ENCODE measurements around the gene GALNT6. TPM values are rescaled to one million over a fixed set of nuclear protein-coding genes. Genes with fewer than 3 reads are reported as not detected.

The GALNT6 gene
- polyA plus RNA-seq, 2 of the 4 experiments (the other 2 are of a cell fraction) = 3.6 to 4.3 TPM

DNA sequence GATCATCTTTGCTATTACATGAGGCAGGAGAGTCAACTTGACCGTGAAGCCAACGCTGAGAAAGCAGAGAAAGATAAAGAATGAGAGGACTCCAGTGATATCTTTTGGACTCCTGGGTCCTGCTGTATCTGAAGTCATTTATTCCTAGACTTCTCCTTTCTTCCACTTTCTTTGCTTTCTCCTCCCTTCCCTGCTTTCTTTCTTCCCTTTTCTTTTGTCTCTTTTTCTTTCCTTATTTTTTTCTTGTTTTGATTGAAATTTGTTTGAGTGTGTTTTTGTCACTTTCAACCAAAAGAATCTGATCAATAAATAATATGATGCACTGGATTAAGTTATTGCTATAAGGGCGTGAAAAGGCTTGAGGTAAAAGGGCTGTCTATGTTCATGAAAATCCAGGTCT is 13.4 kb upstream of the GALNT6 start:
- DNase-seq (ENCODE audit: low read depth in 1 of 2, low spot score in 1 of 2) (no peak), ATAC-seq (no peak), FAIRE-seq (no peak)
- Histone ChIP-seq H3K27ac (no peak overlapping the region), H3K4me3 (no peak overlapping the region), H3K4me2 (no peak overlapping the region), H3K9me3 (no peaks in the 10 kb centered on the region), H3K4me1 (no peaks in the 10 kb centered on the region)
- POLR2A ChIA-PET = no interaction called here
- CTCF ChIA-PET = interaction anchor here (0.6 to 2.7 kb wide), 2 partner anchors 17 to 42 kb away, joined by 3 to 7 read pairs; no protein-coding TSS in a partner anchor
- TF ChIP-seq, protein P1, sequence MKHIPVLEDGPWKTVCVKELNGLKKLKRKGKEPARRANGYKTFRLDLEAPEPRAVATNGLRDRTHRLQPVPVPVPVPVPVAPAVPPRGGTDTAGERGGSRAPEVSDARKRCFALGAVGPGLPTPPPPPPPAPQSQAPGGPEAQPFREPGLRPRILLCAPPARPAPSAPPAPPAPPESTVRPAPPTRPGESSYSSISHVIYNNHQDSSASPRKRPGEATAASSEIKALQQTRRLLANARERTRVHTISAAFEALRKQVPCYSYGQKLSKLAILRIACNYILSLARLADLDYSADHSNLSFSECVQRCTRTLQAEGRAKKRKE (CRISPR knock-in tag; IDR thresholded peaks at IDR 0.05; ENCODE audit: low read depth) = no peak
- TF ChIP-seq POLR2A (IDR thresholded peaks at IDR 0.05; ENCODE audit: low read length) = no peak
- no peak for TF ChIP-seq CEBPB (IDR thresholded peaks at IDR 0.05)
- TF ChIP-seq RNF2 (IDR thresholded peaks at IDR 0.05; ENCODE audit: borderline replicate concordance, low read depth) = no peak
- TF ChIP-seq RARB (CRISPR knock-in tag; IDR thresholded peaks at IDR 0.05) = no peak
- 78% methylated on average over 3 of the region's 3 CpGs for WGBS (ENCODE audit: missing lambda C conversion rate)

DNA sequence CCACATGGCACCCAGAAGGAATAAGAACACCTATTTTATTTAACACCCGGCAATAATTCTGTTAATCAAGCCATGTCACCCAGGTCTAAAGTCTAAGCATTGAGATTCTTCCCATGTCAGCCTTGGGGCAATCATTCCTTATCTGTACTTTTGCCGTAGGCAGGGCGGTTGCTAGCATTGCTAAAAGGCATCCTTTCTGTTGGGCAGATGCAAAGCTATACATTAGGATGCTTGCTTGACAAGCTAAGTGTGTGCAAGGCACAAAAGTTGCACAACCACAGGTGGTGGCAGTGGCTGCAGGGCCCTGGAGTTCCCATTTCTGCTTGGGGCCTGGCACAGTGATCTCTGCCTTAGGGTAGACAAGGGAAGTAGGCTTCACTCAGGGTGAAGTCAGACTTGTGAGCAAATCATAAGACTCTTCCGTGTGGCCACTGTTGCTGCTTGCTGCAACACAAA is 12.5 kb upstream of the GALNT6 start:
- Histone ChIP-seq H3K9me3 (no peaks in the 10 kb centered on the region), H3K27ac (no peak overlapping the region), H3K4me1 (no peaks in the 10 kb centered on the region), H3K4me2 (no peak overlapping the region), H3K4me3 (no peak overlapping the region)
- no peak for ATAC-seq
- TF ChIP-seq POLR2A (IDR thresholded peaks at IDR 0.05; ENCODE audit: low read length) (no peak), RARB (CRISPR knock-in tag; IDR thresholded peaks at IDR 0.05) (no peak), KDM1A (IDR thresholded peaks at IDR 0.05; ENCODE audit: low read depth) (no peak), TFCP2L1 (CRISPR knock-in tag; IDR thresholded peaks at IDR 0.05) (no peak), TP53 (CRISPR knock-in tag; IDR thresholded peaks at IDR 0.05) (no peak), EHMT2 (IDR thresholded peaks at IDR 0.05; ENCODE audit: low read depth) (no peak), SREBF2 (IDR thresholded peaks at IDR 0.05) (no peak), ESRRA (IDR thresholded peaks at IDR 0.05; ENCODE audit: borderline replicate concordance, low read length) (no peak), ZC3H11A (IDR thresholded peaks at IDR 0.05) (no peak), JUNB (IDR thresholded peaks at IDR 0.05) (no peak), EP300 (IDR thresholded peaks at IDR 0.05) (no peak), POLR2AphosphoS2 (conservative IDR thresholded peaks at IDR 0.05; ENCODE audit: low read length) (no peak)
- TF ChIP-seq, protein P2, sequence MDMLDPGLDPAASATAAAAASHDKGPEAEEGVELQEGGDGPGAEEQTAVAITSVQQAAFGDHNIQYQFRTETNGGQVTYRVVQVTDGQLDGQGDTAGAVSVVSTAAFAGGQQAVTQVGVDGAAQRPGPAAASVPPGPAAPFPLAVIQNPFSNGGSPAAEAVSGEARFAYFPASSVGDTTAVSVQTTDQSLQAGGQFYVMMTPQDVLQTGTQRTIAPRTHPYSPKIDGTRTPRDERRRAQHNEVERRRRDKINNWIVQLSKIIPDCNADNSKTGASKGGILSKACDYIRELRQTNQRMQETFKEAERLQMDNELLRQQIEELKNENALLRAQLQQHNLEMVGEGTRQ (IDR thresholded peaks at IDR 0.05) = no peak
- TF ChIP-seq, protein P3, sequence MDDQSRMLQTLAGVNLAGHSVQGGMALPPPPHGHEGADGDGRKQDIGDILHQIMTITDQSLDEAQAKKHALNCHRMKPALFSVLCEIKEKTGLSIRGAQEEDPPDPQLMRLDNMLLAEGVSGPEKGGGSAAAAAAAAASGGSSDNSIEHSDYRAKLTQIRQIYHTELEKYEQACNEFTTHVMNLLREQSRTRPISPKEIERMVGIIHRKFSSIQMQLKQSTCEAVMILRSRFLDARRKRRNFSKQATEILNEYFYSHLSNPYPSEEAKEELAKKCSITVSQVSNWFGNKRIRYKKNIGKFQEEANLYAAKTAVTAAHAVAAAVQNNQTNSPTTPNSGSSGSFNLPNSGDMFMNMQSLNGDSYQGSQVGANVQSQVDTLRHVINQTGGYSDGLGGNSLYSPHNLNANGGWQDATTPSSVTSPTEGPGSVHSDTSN (IDR thresholded peaks at IDR 0.05) = no peak
- TF ChIP-seq, protein P4, sequence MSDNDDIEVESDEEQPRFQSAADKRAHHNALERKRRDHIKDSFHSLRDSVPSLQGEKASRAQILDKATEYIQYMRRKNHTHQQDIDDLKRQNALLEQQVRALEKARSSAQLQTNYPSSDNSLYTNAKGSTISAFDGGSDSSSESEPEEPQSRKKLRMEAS (IDR thresholded peaks at IDR 0.05) = no peak
- 84% methylated on average over 4 of the region's 4 CpGs for WGBS (ENCODE audit: missing lambda C conversion rate)
- DNase-seq (ENCODE audit: low read depth in 1 of 2, low spot score in 1 of 2) = no peak
- FAIRE-seq = no peak
- ChIA-PET CTCF (interaction anchor here (0.6 to 2.3 kb wide), 3 partner anchors 43 to 417 kb away, joined by 3 to 5 read pairs (median 5); no protein-coding TSS in a partner anchor), POLR2A (no interaction called here)

DNA sequence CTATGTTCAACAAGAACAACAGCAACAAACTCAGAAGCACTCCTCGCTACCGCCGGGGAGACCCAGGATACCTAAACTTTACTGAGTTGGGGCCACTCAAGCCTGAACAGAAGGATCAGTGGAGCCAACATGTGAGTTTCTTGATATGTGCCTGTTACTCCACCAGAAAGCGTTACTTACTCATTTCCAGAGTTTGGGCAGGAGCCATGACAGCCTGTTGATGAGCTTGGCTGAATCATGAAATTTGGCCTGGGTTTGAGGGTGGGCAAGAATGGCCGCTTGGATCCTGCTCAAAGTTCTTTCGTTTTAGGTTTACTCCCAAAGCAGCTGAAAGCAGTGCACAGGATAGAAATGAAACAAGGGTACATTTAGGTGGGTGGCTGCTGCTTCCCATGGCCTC is 12.0 kb upstream of the GALNT6 start:
- TF ChIP-seq EHMT2 (IDR thresholded peaks at IDR 0.05; ENCODE audit: low read depth) (no peak), HOXB13 (CRISPR knock-in tag; IDR thresholded peaks at IDR 0.05; ENCODE audit: low read depth) (no peak), CBX2 (IDR thresholded peaks at IDR 0.05; ENCODE audit: borderline replicate concordance, low read depth) (no peak), TFCP2L1 (CRISPR knock-in tag; IDR thresholded peaks at IDR 0.05) (no peak), BHLHE40 (IDR thresholded peaks at IDR 0.05; ENCODE audit: low read depth, low read length) (no peak), MAZ (IDR thresholded peaks at IDR 0.05; ENCODE audit: borderline replicate concordance, low read depth, low read length) (no peak), TP53 (CRISPR knock-in tag; IDR thresholded peaks at IDR 0.05) (no peak), CHD4 (IDR thresholded peaks at IDR 0.05; ENCODE audit: borderline replicate concordance) (no peak), CBX8 (IDR thresholded peaks at IDR 0.05) (no peak), SMC3 (IDR thresholded peaks at IDR 0.05) (no peak), NPAS2 (CRISPR knock-in tag; IDR thresholded peaks at IDR 0.05; ENCODE audit: borderline replicate concordance) (no peak), ZSCAN20 (CRISPR knock-in tag; IDR thresholded peaks at IDR 0.05) (no peak), PHF8 (IDR thresholded peaks at IDR 0.05; ENCODE audit: borderline replicate concordance, low read depth) (no peak), EP300 (IDR thresholded peaks at IDR 0.05) (no peak), POLR2A (IDR thresholded peaks at IDR 0.05; ENCODE audit: low read length) (no peak), ZNF302 (CRISPR knock-in tag; IDR thresholded peaks at IDR 0.05) (no peak), NFE2L2 (conservative IDR thresholded peaks at IDR 0.05; ENCODE audit: low read length) (no peak)
- TF ChIP-seq, protein P4 (IDR thresholded peaks at IDR 0.05) = no peak
- TF ChIP-seq, protein P1 (CRISPR knock-in tag; IDR thresholded peaks at IDR 0.05; ENCODE audit: low read depth) = no peak
- CTCF ChIA-PET = interaction anchor here (1.3 to 2.5 kb wide), 4 partner anchors 17 to 418 kb away, joined by 3 to 19 read pairs (median 5); no protein-coding TSS in a partner anchor
- Histone ChIP-seq H3K4me2 (no peak overlapping the region), H3K9me3 (no peaks in the 10 kb centered on the region), H3K27ac (no peak overlapping the region), H3K4me1 (no peaks in the 10 kb centered on the region), H3K4me3 (no peak overlapping the region)
- FAIRE-seq (no peak), ATAC-seq (no peak), DNase-seq (ENCODE audit: low read depth in 1 of 2, low spot score in 1 of 2) (no peak)
- WGBS (ENCODE audit: missing lambda C conversion rate) = 90% methylated on average over 6 of the region's 6 CpGs
- POLR2A ChIA-PET = no interaction called here
